ENCODE measurements around the gene CYP27C1. TPM values are rescaled to one million over a fixed set of nuclear protein-coding genes. Genes with fewer than 3 reads are reported as not detected.

The CYP27C1 gene
- total RNA-seq, 2 donors from 2014 or later: 1.8 TPM; not detected in 1

- no peak overlapping the region for H3K4me3 ChIP-seq
- no peaks in the 10 kb centered on the region for H3K9me3 ChIP-seq
- WGBS: 64% methylated on average over 3 of the region's 3 CpGs
- H3K27me3 ChIP-seq (replicated peaks; ENCODE audit: insufficient read depth): no peaks in the 10 kb centered on the region
- H3K36me3 ChIP-seq: no peaks in the 10 kb centered on the region
- no peak for TF ChIP-seq POLR2A (IDR thresholded peaks at IDR 0.05)
- no peak for TF ChIP-seq POLR2AphosphoS5 (IDR thresholded peaks at IDR 0.05)
- TF ChIP-seq, protein P1, sequence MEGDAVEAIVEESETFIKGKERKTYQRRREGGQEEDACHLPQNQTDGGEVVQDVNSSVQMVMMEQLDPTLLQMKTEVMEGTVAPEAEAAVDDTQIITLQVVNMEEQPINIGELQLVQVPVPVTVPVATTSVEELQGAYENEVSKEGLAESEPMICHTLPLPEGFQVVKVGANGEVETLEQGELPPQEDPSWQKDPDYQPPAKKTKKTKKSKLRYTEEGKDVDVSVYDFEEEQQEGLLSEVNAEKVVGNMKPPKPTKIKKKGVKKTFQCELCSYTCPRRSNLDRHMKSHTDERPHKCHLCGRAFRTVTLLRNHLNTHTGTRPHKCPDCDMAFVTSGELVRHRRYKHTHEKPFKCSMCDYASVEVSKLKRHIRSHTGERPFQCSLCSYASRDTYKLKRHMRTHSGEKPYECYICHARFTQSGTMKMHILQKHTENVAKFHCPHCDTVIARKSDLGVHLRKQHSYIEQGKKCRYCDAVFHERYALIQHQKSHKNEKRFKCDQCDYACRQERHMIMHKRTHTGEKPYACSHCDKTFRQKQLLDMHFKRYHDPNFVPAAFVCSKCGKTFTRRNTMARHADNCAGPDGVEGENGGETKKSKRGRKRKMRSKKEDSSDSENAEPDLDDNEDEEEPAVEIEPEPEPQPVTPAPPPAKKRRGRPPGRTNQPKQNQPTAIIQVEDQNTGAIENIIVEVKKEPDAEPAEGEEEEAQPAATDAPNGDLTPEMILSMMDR (IDR thresholded peaks at IDR 0.05): no peak
- no peaks in the 10 kb centered on the region for H3K4me1 ChIP-seq (replicated peaks)
- no peak for DNase-seq (ENCODE audit: low spot score)
- H3K27ac ChIP-seq: no peak overlapping the region
- intact Hi-C loops (cut with DNase I): no loop called here
Measured at GRCh38 chr2:127183771-127184170, 36.3 kb downstream of the CYP27C1 start.

GRCh38 chr2:127182626-127183458, 37.3 kb downstream of the CYP27C1 start:
- Histone ChIP-seq H3K27me3 (replicated peaks; ENCODE audit: insufficient read depth) (no peaks in the 10 kb centered on the region), H3K4me3 (no peak overlapping the region), H3K4me1 (replicated peaks) (no peaks in the 10 kb centered on the region), H3K36me3 (no peaks in the 10 kb centered on the region), H3K27ac (no peak overlapping the region), H3K9me3 (no peaks in the 10 kb centered on the region)
- 90% methylated on average over 10 of the region's 10 CpGs for WGBS
- TF ChIP-seq POLR2A (IDR thresholded peaks at IDR 0.05): no peak
- TF ChIP-seq, protein P1 (IDR thresholded peaks at IDR 0.05): no peak
- no peak for TF ChIP-seq POLR2AphosphoS5 (IDR thresholded peaks at IDR 0.05)
- intact Hi-C loops (cut with DNase I): no loop called here
- no peak for DNase-seq (ENCODE audit: low spot score)

DNA sequence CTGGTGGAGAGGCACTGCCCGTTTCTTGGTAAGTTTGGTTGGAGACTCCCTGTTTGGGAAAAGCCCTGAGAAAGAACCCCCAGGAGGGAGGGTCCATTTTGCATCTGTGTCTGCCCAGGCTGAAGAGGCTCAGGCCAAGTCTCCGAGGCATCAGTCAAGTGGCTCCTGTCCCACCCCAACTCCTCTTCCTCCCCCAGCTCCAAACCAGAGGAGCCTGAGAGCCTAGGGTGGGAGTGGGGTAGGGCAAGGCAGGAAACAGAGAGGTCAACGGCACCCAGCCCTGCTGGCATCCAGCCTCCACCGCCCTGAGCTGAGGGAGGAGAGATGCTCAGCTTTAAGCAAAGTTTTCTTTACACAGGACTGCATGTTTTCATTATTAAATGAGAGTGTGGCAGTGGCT, 38.2 kb downstream of the CYP27C1 start:
- no peaks in the 10 kb centered on the region for H3K4me1 ChIP-seq (replicated peaks)
- H3K9me3 ChIP-seq: no peaks in the 10 kb centered on the region
- H3K36me3 ChIP-seq: no peaks in the 10 kb centered on the region
- no peaks in the 10 kb centered on the region for H3K27me3 ChIP-seq (replicated peaks; ENCODE audit: insufficient read depth)
- no peak overlapping the region for H3K4me3 ChIP-seq
- intact Hi-C loops (cut with DNase I): no loop called here
- WGBS: 79% methylated on average over 4 of the region's 4 CpGs
- no peak for TF ChIP-seq POLR2AphosphoS5 (IDR thresholded peaks at IDR 0.05)
- TF ChIP-seq POLR2A (IDR thresholded peaks at IDR 0.05): no peak
- TF ChIP-seq, protein P1 (IDR thresholded peaks at IDR 0.05): no peak
- no peak for DNase-seq (ENCODE audit: low spot score)
- H3K27ac ChIP-seq: no peak overlapping the region

GRCh38 chr2:127179766-127180165, 40.3 kb downstream of the CYP27C1 start:
- Histone ChIP-seq H3K27me3 (replicated peaks; ENCODE audit: insufficient read depth) (no peaks in the 10 kb centered on the region), H3K4me1 (replicated peaks) (no peaks in the 10 kb centered on the region), H3K27ac (no peak overlapping the region), H3K36me3 (no peaks in the 10 kb centered on the region), H3K4me3 (no peak overlapping the region), H3K9me3 (no peaks in the 10 kb centered on the region)
- intact Hi-C loops (cut with DNase I): loop anchor here (5.0 kb wide), 1 partner anchor 72 kb away; the partner anchor contains the start of gene BIN1
- TF ChIP-seq POLR2A (IDR thresholded peaks at IDR 0.05) (no peak), POLR2AphosphoS5 (IDR thresholded peaks at IDR 0.05) (no peak)
- TF ChIP-seq, protein P1 (IDR thresholded peaks at IDR 0.05): no peak
- no peak for DNase-seq (ENCODE audit: low spot score)
- WGBS: 75% methylated on average over 3 of the region's 3 CpGs
